Left ventricle myocardium inferior (tissue), 1 donor: Measurements from ENCODE around the gene NHERF1. TPM values are rescaled to one million over a fixed set of nuclear protein-coding genes. Genes with fewer than 3 reads are reported as not detected.

Experiments
- DNase-seq: peaks from one replicate; pipeline ENCODE4 v3.0.0-alpha.2; 2020
- H3K27ac ChIP-seq: fragments of 200-600 bp; replicated peaks from 2 replicates; pipeline ENCODE4 v1.8.0; 2021
- H3K27me3 ChIP-seq: fragments of 200-600 bp; 2 replicates; pipeline ENCODE4 v1.8.0; 2021; ENCODE audit warnings: low read depth
- H3K36me3 ChIP-seq: fragments of 200-600 bp; 2 replicates; pipeline ENCODE4 v1.8.0; 2021
- H3K4me1 ChIP-seq: fragments of 200-600 bp; 2 replicates; pipeline ENCODE4 v1.8.0; 2021
- H3K4me3 ChIP-seq: fragments of 200-600 bp; 2 replicates; pipeline ENCODE4 v1.8.0; 2021; ENCODE audit warnings: mild to moderate bottlenecking, moderate library complexity
- H3K9me3 ChIP-seq: fragments of 200-600 bp; replicated peaks from 2 replicates; pipeline ENCODE4 v1.8.0; 2021
- CTCF ChIP-seq: fragments of 200-600 bp; IDR thresholded peaks from 2 replicates; pipeline ENCODE4 v1.8.0; 2021; ENCODE audit warnings: antibody characterized with exemption, mild to moderate bottlenecking, borderline replicate concordance
- intact Hi-C: fragments of 100-400 bp; cut with micrococcal nuclease; formaldehyde crosslinking; loops from one replicate; pipeline ENCODE4 v1.11.0; 2022
- total RNA-seq: library from RNA; stranded (reverse); fragmentation: NEBNext Ultra II Directional; extraction: Animal tissue kit (Norgen Biotek cat#: 25700); gene quantifications from one replicate; pipeline ENCODE4 v1.2.1, GENCODE V29; 2021
- donor health status: DM: no; HTN: yes; CAD: no; lungs with severe emphysema.

NHERF1 gene
- total RNA-seq, 1 donor from 2014 or later, result 11.3 TPM

DNA sequence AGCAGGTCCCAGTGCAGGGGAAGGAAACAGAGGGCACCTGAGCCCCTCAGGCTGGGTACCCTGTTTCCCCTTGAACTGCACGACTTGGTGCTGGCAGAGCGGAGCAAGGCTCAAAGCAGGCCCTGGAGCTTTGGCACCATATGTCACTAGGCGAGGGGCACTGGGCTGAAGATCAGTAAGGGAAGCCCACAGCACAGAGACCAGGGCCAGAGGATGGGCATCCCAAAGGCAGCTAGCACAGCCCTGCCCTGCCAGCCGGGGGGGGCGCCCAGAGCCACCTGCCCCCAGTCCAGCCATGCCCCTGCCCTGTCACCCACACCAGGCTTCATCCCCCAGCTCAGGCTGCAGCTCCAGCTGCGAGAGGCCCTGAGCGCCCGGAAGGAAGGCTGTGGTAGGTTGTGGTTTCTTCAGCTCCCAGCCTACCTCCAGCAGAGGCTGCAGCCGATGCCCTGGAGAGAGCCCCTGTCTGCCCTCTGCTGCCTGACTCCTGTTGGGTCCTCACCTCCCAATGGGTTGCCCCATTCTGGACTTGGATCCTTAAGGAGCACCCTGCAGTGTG, 10.9 kb downstream of the NHERF1 start:
- Histone ChIP-seq H3K9me3 (no peaks in the 10 kb centered on the region), H3K4me3 (no peak overlapping the region), H3K27me3 (no peaks in the 10 kb centered on the region), H3K4me1 (peaks cover 86% of the 10 kb centered on the region), H3K27ac (peak overlapping the region; percentile 78), H3K36me3 (no peaks in the 10 kb centered on the region)
- TF ChIP-seq CTCF, result no peak
- no peak for DNase-seq
- intact Hi-C loops, result no loop called here

GRCh38 chr17:74759941-74760340, 11.5 kb downstream of the NHERF1 start:
- Histone ChIP-seq H3K4me1 (peaks cover 92% of the 10 kb centered on the region), H3K27me3 (no peaks in the 10 kb centered on the region), H3K9me3 (no peaks in the 10 kb centered on the region), H3K27ac (peak overlapping the region; percentile 78), H3K4me3 (no peak overlapping the region), H3K36me3 (no peaks in the 10 kb centered on the region)
- intact Hi-C loops, result no loop called here
- no peak for DNase-seq
- TF ChIP-seq CTCF, result no peak

GRCh38 chr17:74760404-74761105, 12.1 kb downstream of the NHERF1 start:
- intact Hi-C loops, result no loop called here
- Histone ChIP-seq H3K4me1 (peaks cover 89% of the 10 kb centered on the region), H3K27ac (peak overlapping the region; percentile 78), H3K9me3 (no peaks in the 10 kb centered on the region), H3K27me3 (no peaks in the 10 kb centered on the region), H3K36me3 (no peaks in the 10 kb centered on the region), H3K4me3 (no peak overlapping the region)
- TF ChIP-seq CTCF, result no peak
- DNase-seq, result no peak

DNA sequence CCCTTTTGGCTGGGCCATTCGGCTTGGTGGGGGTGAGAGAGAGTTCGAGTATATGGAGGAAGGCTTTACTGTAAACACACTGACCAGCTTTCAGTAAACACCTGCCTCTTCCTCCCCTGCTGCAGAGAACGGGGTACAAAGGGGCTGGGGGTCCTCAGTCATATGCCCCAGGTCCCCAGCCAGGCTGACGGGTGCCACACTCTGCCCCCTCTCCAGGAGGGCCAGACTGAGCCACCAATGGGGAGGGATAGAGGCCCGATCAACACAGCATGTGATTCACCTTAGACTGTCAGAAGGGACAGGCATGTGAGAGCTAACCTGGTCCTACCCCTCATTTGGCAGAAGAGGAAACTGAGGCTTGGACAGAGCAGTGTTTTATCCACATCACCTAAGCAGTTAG, 13.0 kb downstream of the NHERF1 start:
- H3K36me3 ChIP-seq, result no peaks in the 10 kb centered on the region
- H3K27me3 ChIP-seq, result no peaks in the 10 kb centered on the region
- no peak for TF ChIP-seq CTCF
- intact Hi-C loops, result no loop called here
- H3K4me1 ChIP-seq, result peaks cover 86% of the 10 kb centered on the region
- H3K27ac ChIP-seq, result peak overlapping the region; percentile 78
- DNase-seq, result no peak
- no peak overlapping the region for H3K4me3 ChIP-seq
- no peaks in the 10 kb centered on the region for H3K9me3 ChIP-seq

- H3K4me3 ChIP-seq, result no peak overlapping the region
- no peak for TF ChIP-seq CTCF
- no peak for DNase-seq
- H3K27me3 ChIP-seq, result no peaks in the 10 kb centered on the region
- peak overlapping the region; percentile 78 for H3K27ac ChIP-seq
- peaks cover 85% of the 10 kb centered on the region for H3K4me1 ChIP-seq
- intact Hi-C loops, result no loop called here
- no peaks in the 10 kb centered on the region for H3K9me3 ChIP-seq
- H3K36me3 ChIP-seq, result no peaks in the 10 kb centered on the region
These were observed 13.5 kb downstream of the NHERF1 start for GRCh38 chr17:74761931-74762330.
